SU-DHL-6 (cell line): ENCODE measurements around the gene KLHL8.

Source experiments
- H2AFZ ChIP-seq: fragments of 200-600 bp; sonication (generic); 2 replicates; pipeline ENCODE4 v1.6.1; 2014; ENCODE audit warnings: low read depth, mild to moderate bottlenecking, moderate library complexity, mixed read lengths, antibody characterized with exemption, low read length; ENCODE audit not compliant: severe bottlenecking
- H3F3A ChIP-seq: fragments of 200-600 bp; shearing (Covaris generic); 2 replicates; pipeline ENCODE4 v1.6.0; 2016; ENCODE audit warnings: antibody characterized with exemption, mild to moderate bottlenecking; ENCODE audit not compliant: insufficient read depth
- H3K27ac ChIP-seq: fragments of 200-600 bp; sonication (generic); 2 replicates; pipeline ENCODE4 v1.5.1; 2016; ENCODE audit warnings: low read depth, mild to moderate bottlenecking, low read length, moderate library complexity, mixed read lengths
- H3K27me3 ChIP-seq: fragments of 200-600 bp; sonication (generic), shearing (Covaris generic); 2 replicates; pipeline ENCODE4 v1.6.0; 2014; ENCODE audit warnings: mild to moderate bottlenecking, low read length
- H3K36me3 ChIP-seq: fragments of 200-600 bp; sonication (generic); 2 replicates; pipeline ENCODE4 v1.6.1; 2014; ENCODE audit warnings: mild to moderate bottlenecking, low read length, mixed read lengths
- H3K4me2 ChIP-seq: fragments of 300-600, 200-600 bp; shearing (Covaris generic), sonication (generic); 2 replicates; pipeline ENCODE4 v1.6.0; 2014; ENCODE audit warnings: low read length, low read depth, mild to moderate bottlenecking; ENCODE audit not compliant: poor library complexity, severe bottlenecking
- H3K4me3 ChIP-seq: fragments of 200-600 bp; sonication (generic); 2 replicates; pipeline ENCODE4 v1.5.1; 2014; ENCODE audit warnings: antibody characterized with exemption, low read length, mild to moderate bottlenecking, mixed read lengths; ENCODE audit not compliant: insufficient read depth, poor library complexity, severe bottlenecking
- H3K79me2 ChIP-seq: fragments of 200-600 bp; sonication (generic); 2 replicates; pipeline ENCODE4 v1.6.1; 2014; ENCODE audit warnings: mild to moderate bottlenecking, low read length, moderate library complexity; ENCODE audit not compliant: insufficient read depth
- H3K9ac ChIP-seq: fragments of 200-600 bp; sonication (generic); 2 replicates; pipeline ENCODE4 v1.7.0; 2014; ENCODE audit warnings: mild to moderate bottlenecking, low read length
- H3K9me2 ChIP-seq: fragments of 200-600 bp; sonication (generic); replicated peaks from 2 replicates; pipeline ENCODE4 v1.6.1; 2014; ENCODE audit warnings: low read length; ENCODE audit not compliant: insufficient read depth
- H3K9me3 ChIP-seq: fragments of 200-600 bp; sonication (generic); 2 replicates; pipeline ENCODE4 v1.6.1; 2014; ENCODE audit warnings: low read length, mixed read lengths; ENCODE audit not compliant: insufficient read depth
- H4K20me1 ChIP-seq: fragments of 200-600 bp; sonication (generic); 2 replicates; pipeline ENCODE4 v1.6.1; 2014; ENCODE audit warnings: low read depth, mild to moderate bottlenecking, antibody characterized with exemption, low read length, moderate library complexity, mixed read lengths
- EZH2phosphoT487 ChIP-seq: fragments of 200-600 bp; sonication (generic), shearing (Covaris generic); conservative IDR thresholded peaks from 2 replicates; pipeline ENCODE4 v1.6.1; 2018; ENCODE audit warnings: mild to moderate bottlenecking, antibody characterized with exemption, low read length, moderate library complexity, mixed read lengths
- TF ChIP-seq, protein P1 (sequence below): fragments of 200-600 bp; sonication (generic); IDR thresholded peaks from one replicate; pipeline ENCODE4 v1.5.1; 2017; ENCODE audit warnings: antibody characterized with exemption, mild to moderate bottlenecking, low read length, moderate library complexity; ENCODE audit not compliant: insufficient read depth, poor library complexity, severe bottlenecking

Gene KLHL8

DNA sequence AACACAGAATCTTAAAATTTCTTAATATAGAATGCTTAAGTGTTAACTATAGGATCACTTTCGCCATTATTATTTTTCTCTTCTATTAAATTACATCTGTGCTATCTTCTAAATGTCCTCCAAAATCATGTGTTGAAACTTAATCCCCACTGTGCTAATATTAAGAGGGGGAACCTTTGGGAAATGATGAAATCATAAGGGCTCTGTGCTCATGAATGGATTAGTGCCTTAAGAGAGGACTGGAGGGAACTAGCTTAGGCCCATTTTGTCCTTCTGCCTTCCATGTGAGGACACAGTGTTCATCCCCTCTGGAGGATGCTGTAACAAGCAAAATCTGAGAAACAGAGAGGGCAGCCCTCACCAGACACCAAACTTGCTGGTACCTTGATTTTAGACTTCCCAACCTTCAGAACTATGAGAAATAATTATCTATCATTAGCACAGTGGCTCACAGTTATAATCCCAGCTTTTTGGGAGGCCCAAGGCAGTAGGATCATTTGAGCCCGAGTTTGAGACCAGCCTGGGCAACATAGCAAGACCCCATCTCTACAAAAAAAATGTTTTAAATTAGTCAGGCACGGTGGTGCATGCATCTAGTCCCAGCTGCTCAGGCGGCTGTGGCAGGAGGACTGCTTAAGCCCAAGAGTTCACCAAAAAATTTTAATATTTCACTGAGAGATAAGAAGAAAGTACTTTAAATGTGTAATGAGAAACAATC lies 26.3 kb downstream of the KLHL8 start:
- Histone ChIP-seq H3K4me2 (no peak overlapping the region), H3K9me2 (no peaks in the 10 kb centered on the region), H3K4me3 (no peak overlapping the region), H3F3A (no peaks in the 10 kb centered on the region), H3K9ac (no peak overlapping the region), H2AFZ (no peak overlapping the region), H3K36me3 (no peaks in the 10 kb centered on the region), H4K20me1 (no peaks in the 10 kb centered on the region), H3K27me3 (no peaks in the 10 kb centered on the region), H3K27ac (no peak overlapping the region), H3K79me2 (peaks cover 22% of the 10 kb centered on the region), H3K9me3 (no peaks in the 10 kb centered on the region)
- no peak for TF ChIP-seq EZH2phosphoT487
- TF ChIP-seq, protein P1, sequence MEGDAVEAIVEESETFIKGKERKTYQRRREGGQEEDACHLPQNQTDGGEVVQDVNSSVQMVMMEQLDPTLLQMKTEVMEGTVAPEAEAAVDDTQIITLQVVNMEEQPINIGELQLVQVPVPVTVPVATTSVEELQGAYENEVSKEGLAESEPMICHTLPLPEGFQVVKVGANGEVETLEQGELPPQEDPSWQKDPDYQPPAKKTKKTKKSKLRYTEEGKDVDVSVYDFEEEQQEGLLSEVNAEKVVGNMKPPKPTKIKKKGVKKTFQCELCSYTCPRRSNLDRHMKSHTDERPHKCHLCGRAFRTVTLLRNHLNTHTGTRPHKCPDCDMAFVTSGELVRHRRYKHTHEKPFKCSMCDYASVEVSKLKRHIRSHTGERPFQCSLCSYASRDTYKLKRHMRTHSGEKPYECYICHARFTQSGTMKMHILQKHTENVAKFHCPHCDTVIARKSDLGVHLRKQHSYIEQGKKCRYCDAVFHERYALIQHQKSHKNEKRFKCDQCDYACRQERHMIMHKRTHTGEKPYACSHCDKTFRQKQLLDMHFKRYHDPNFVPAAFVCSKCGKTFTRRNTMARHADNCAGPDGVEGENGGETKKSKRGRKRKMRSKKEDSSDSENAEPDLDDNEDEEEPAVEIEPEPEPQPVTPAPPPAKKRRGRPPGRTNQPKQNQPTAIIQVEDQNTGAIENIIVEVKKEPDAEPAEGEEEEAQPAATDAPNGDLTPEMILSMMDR = no peak

DNA sequence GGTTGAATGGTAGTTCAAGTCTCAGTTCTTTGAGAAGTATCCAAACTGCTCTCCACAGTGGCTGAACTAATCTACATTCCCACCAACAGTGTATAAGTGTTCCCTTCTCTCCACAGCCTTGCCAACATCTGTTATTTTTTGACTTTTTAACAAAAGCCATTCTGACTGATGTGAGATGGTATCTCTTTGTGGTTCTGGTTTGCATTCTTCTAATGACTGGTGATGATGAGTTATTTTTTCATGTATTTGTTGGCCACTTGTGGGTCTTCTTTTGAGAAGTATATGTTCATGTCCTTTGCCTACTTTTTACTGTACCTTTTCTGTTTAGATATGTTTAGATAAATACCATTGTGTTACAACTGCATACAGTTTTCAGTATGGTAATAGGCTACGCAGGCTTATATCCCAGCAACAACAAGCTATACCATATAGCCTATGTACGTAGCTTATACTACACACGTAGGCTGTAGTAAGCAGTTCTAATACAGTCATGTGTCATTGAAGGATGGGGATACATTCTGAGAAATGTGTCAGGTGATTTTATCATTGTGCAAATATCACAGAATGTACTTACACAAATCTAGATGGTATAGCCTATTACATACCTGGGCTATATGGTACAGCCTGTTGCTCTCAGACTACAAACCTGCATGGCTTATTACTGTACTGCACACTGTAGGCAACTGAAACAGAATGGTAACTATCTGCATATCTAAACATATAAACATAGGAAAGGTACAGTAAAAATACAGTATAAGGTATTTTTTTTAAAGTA lies 28.1 kb downstream of the KLHL8 start:
- Histone ChIP-seq H2AFZ (no peak overlapping the region), H3K9me3 (no peaks in the 10 kb centered on the region), H3K27ac (no peak overlapping the region), H4K20me1 (no peaks in the 10 kb centered on the region), H3K27me3 (no peaks in the 10 kb centered on the region), H3K36me3 (no peaks in the 10 kb centered on the region), H3K9me2 (no peaks in the 10 kb centered on the region), H3K4me3 (no peak overlapping the region), H3K9ac (no peak overlapping the region), H3F3A (no peaks in the 10 kb centered on the region), H3K4me2 (no peak overlapping the region), H3K79me2 (peaks cover 7% of the 10 kb centered on the region; the same call in 1 of the 2 replicates)
- no peak for TF ChIP-seq EZH2phosphoT487
- TF ChIP-seq, protein P1 = no peak

DNA sequence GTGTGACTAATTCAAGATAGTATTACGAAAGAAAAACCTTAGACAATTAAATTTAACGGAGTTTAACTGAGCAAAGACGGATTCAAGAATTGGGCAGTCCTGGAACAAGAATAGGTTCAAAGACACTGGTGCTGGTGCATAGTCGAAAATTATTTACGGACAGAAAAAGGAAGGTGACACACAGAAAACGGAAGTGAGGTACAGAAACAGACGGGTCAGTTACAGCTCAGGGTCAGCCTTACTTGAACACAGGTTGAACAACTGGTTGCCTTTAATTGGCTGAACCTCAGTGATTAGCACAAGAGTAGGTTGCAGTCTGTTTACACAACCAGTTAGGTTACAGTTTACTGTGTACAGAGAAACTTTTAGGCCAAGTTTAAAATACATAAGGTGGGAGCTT lies 31.5 kb downstream of the KLHL8 start:
- TF ChIP-seq, protein P1 = no peak
- no peak for TF ChIP-seq EZH2phosphoT487
- no peak overlapping the region for H3K27ac ChIP-seq
- H4K20me1 ChIP-seq = no peaks in the 10 kb centered on the region

More for the DNA sequence above, 31.5 kb downstream of the KLHL8 start:
- Histone ChIP-seq H2AFZ (no peak overlapping the region), H3K4me3 (no peak overlapping the region), H3K79me2 (0 out of 2 replicates have a peak, but pooled peaks cover 4% of the 10 kb centered on the region), H3K27me3 (no peaks in the 10 kb centered on the region), H3K9me3 (no peaks in the 10 kb centered on the region), H3K9ac (no peak overlapping the region), H3F3A (no peaks in the 10 kb centered on the region), H3K9me2 (no peaks in the 10 kb centered on the region), H3K36me3 (no peaks in the 10 kb centered on the region), H3K4me2 (no peak overlapping the region)
